Vagina (tissue), 2 donors: ENCODE measurements around the gene KCTD20. TPM values are rescaled to one million over a fixed set of nuclear protein-coding genes. Genes with fewer than 3 reads are reported as not detected.

Experiments used
- DNase-seq, 2 donors: peaks; one replicate each; pipeline ENCODE4 v3.0.0-alpha.2; 2017; ENCODE audit errors: extremely low spot score in 2 of 2
- H3K27ac ChIP-seq: fragments of 200-600 bp; sonication (generic); one replicate; pipeline ENCODE4 v1.5.1; 2019
- H3K27me3 ChIP-seq: fragments of 200-600 bp; sonication (generic); one replicate; pipeline ENCODE4 v1.5.1; 2019
- H3K36me3 ChIP-seq, 2 donors: fragments of 200-600 bp; sonication (generic); one replicate each; pipeline ENCODE4 v1.5.1; 2017 to 2019
- H3K4me1 ChIP-seq: fragments of 200-600 bp; sonication (generic); one replicate; pipeline ENCODE4 v1.5.1; 2019
- H3K4me3 ChIP-seq, 2 donors: fragments of 200-600 bp; sonication (generic); 1 replicate in 1 of 2; 2 replicates in 1 of 2; pipeline ENCODE4 v1.5.1; 2016 to 2019
- H3K9me3 ChIP-seq: fragments of 200-600 bp; sonication (generic); one replicate; pipeline ENCODE4 v1.5.1; 2019
- CTCF ChIP-seq, 3 experiments: fragments of 450-650 bp in 2 of 3; fragments of 200-600 bp in 1 of 3; sonication (generic) in 1 of 3; IDR thresholded peaks; one replicate each; pipeline ENCODE4 v1.5.1; 2017 to 2019; ENCODE audit warnings: antibody characterized with exemption in 3 of 3, mild to moderate bottlenecking in 2 of 3, moderate library complexity in 2 of 3
- POLR2A ChIP-seq, 2 donors: fragments of 450-650 bp; IDR thresholded peaks; one replicate each; pipeline ENCODE4 v1.6.1; 2017; ENCODE audit warnings: antibody characterized with exemption in 2 of 2, mild to moderate bottlenecking in 2 of 2, moderate library complexity in 2 of 2
- POLR2AphosphoS5 ChIP-seq, 2 donors: sonication (generic); formaldehyde crosslinking; IDR thresholded peaks; one replicate each; pipeline ENCODE4 v1.9.0; 2017; ENCODE audit warnings: antibody characterized with exemption in 2 of 2, mild to moderate bottlenecking in 2 of 2, low read depth in 1 of 2; ENCODE audit not compliant: insufficient read depth in 1 of 2
- intact Hi-C: fragments of 100-400 bp; cut with DNase I; formaldehyde crosslinking; loops from one replicate; pipeline ENCODE4 v1.15.1; 2023
- total RNA-seq: library from RNA; depleted of rRNA; stranded (reverse); fragments of >200 nt; gene quantifications from one replicate; pipeline ENCODE4 v1.2.3, GENCODE V29; 2016

Gene KCTD20
- total RNA-seq, 1 donor from 2014 or later, result 30.0 TPM

- H3K4me1 ChIP-seq, result peaks cover 47% of the 10 kb centered on the region
- no peak for DNase-seq
- no peak for TF ChIP-seq CTCF (IDR thresholded peaks at IDR 0.05)
- TF ChIP-seq POLR2A (IDR thresholded peaks at IDR 0.05), result no peak
- TF ChIP-seq POLR2AphosphoS5 (IDR thresholded peaks at IDR 0.05; ENCODE audit: insufficient read depth in 1 of 2, low read depth in 1 of 2), result no peak
- H3K27me3 ChIP-seq, result no peaks in the 10 kb centered on the region
- no peaks in the 10 kb centered on the region for H3K36me3 ChIP-seq
- H3K27ac ChIP-seq, result no peak overlapping the region
- no peak overlapping the region for H3K4me3 ChIP-seq
- intact Hi-C loops, result no loop called here
- no peaks in the 10 kb centered on the region for H3K9me3 ChIP-seq
These were observed 16.7 kb downstream of the KCTD20 start for GRCh38 chr6:36459501-36459900.

GRCh38 chr6:36460916-36461315 lies 18.1 kb downstream of the KCTD20 start:
- Histone ChIP-seq H3K9me3 (no peaks in the 10 kb centered on the region), H3K27ac (no peak overlapping the region), H3K4me1 (peaks cover 36% of the 10 kb centered on the region), H3K27me3 (no peaks in the 10 kb centered on the region), H3K36me3 (no peaks in the 10 kb centered on the region), H3K4me3 (no peak overlapping the region)
- TF ChIP-seq POLR2AphosphoS5 (IDR thresholded peaks at IDR 0.05; ENCODE audit: insufficient read depth in 1 of 2, low read depth in 1 of 2) (no peak), CTCF (IDR thresholded peaks at IDR 0.05) (no peak), POLR2A (IDR thresholded peaks at IDR 0.05) (no peak)
- intact Hi-C loops, result no loop called here
- DNase-seq, result no peak

GRCh38 chr6:36461646-36462045 lies 18.8 kb downstream of the KCTD20 start:
- no peak for TF ChIP-seq CTCF (IDR thresholded peaks at IDR 0.05)
- intact Hi-C loops, result no loop called here
- H3K27me3 ChIP-seq, result no peaks in the 10 kb centered on the region
- no peaks in the 10 kb centered on the region for H3K36me3 ChIP-seq
- no peaks in the 10 kb centered on the region for H3K9me3 ChIP-seq
- H3K4me1 ChIP-seq, result peaks cover 36% of the 10 kb centered on the region
- no peak overlapping the region for H3K27ac ChIP-seq
- no peak for DNase-seq
- no peak overlapping the region for H3K4me3 ChIP-seq

GRCh38 chr6:36463676-36464075 lies 20.9 kb downstream of the KCTD20 start:
- H3K4me1 ChIP-seq, result peaks cover 36% of the 10 kb centered on the region
- DNase-seq, result no peak
- H3K27ac ChIP-seq, result no peak overlapping the region
- H3K27me3 ChIP-seq, result no peaks in the 10 kb centered on the region
- H3K4me3 ChIP-seq, result no peak overlapping the region
- H3K36me3 ChIP-seq, result no peaks in the 10 kb centered on the region
- no peaks in the 10 kb centered on the region for H3K9me3 ChIP-seq
- TF ChIP-seq POLR2AphosphoS5 (IDR thresholded peaks at IDR 0.05; ENCODE audit: insufficient read depth in 1 of 2, low read depth in 1 of 2) (no peak), POLR2A (IDR thresholded peaks at IDR 0.05) (no peak), CTCF (IDR thresholded peaks at IDR 0.05) (no peak)
- intact Hi-C loops, result no loop called here

- H3K27ac ChIP-seq, result no peak overlapping the region
- H3K36me3 ChIP-seq, result no peaks in the 10 kb centered on the region
- intact Hi-C loops, result no loop called here
- no peak overlapping the region for H3K4me3 ChIP-seq
- H3K9me3 ChIP-seq, result no peaks in the 10 kb centered on the region
- H3K4me1 ChIP-seq, result peaks cover 33% of the 10 kb centered on the region
- no peak for DNase-seq
- no peaks in the 10 kb centered on the region for H3K27me3 ChIP-seq
- no peak for TF ChIP-seq POLR2A (IDR thresholded peaks at IDR 0.05)
- no peak for TF ChIP-seq POLR2AphosphoS5 (IDR thresholded peaks at IDR 0.05; ENCODE audit: insufficient read depth in 1 of 2, low read depth in 1 of 2)
- TF ChIP-seq CTCF (IDR thresholded peaks at IDR 0.05), result no peak
These were observed 21.4 kb downstream of the KCTD20 start for GRCh38 chr6:36464233-36464632.
